Neutrophil (primary cell): ENCODE data around the gene KCNIP3.

ENCODE experiments used
- H3K27ac ChIP-seq: fragments of 200-600 bp; sonication (generic); 2 replicates; pipeline ENCODE4 v1.5.1; 2016; ENCODE audit warnings: mild to moderate bottlenecking, moderate library complexity
- H3K27me3 ChIP-seq: fragments of 200-600 bp; sonication (generic); 2 replicates; pipeline ENCODE4 v1.6.0; 2016; ENCODE audit warnings: mild to moderate bottlenecking
- H3K36me3 ChIP-seq: fragments of 200-600 bp; sonication (generic); 2 replicates; pipeline ENCODE4 v1.5.1; 2017
- H3K4me1 ChIP-seq, 2 experiments: fragments of 200-600 bp in 1 of 2; sonication (generic) in 1 of 2; 1 replicate in 1 of 2; 2 replicates in 1 of 2; pipeline versions ENCODE4 v1.5.1 to v1.6.1; 2013 to 2016; ENCODE audit warnings: low read depth in 1 of 2, low read length in 1 of 2, mild to moderate bottlenecking in 1 of 2, moderate library complexity in 1 of 2; ENCODE audit not compliant: control insufficient read depth in 1 of 2, insufficient read depth in 1 of 2
- H3K4me3 ChIP-seq, 2 experiments: fragments of 200-600 bp in 1 of 2; sonication (generic) in 1 of 2; 1 replicate in 1 of 2; 2 replicates in 1 of 2; pipeline ENCODE4 v1.5.1; 2013 to 2016; ENCODE audit warnings: low read depth in 1 of 2, low read length in 1 of 2, mild to moderate bottlenecking in 1 of 2, moderate library complexity in 1 of 2
- H3K9me3 ChIP-seq: fragments of 200-600 bp; sonication (generic); 2 replicates; pipeline ENCODE4 v1.5.1; 2016
- CTCF ChIP-seq: fragments of 200-600 bp; sonication (generic); IDR thresholded peaks from 2 replicates; pipeline ENCODE4 v1.5.1; 2016; ENCODE audit warnings: antibody characterized with exemption

KCNIP3 gene

GRCh38 chr2:95294579-95295250 is 2.4 kb upstream of the KCNIP3 start:
- peaks cover 18% of the 10 kb centered on the region for H3K27me3 ChIP-seq
- no peak overlapping the region for H3K4me3 ChIP-seq
- H3K27ac ChIP-seq = no peak overlapping the region
- TF ChIP-seq CTCF = no peak
- H3K4me1 ChIP-seq = no peaks in the 10 kb centered on the region
- no peaks in the 10 kb centered on the region for H3K36me3 ChIP-seq
- no peaks in the 10 kb centered on the region for H3K9me3 ChIP-seq

GRCh38 chr2:95295376-95295775 is 1.8 kb upstream of the KCNIP3 start:
- no peaks in the 10 kb centered on the region for H3K4me1 ChIP-seq
- no peak overlapping the region for H3K4me3 ChIP-seq
- TF ChIP-seq CTCF = no peak
- H3K9me3 ChIP-seq = no peaks in the 10 kb centered on the region
- H3K27ac ChIP-seq = no peak overlapping the region
- peaks cover 18% of the 10 kb centered on the region for H3K27me3 ChIP-seq
- H3K36me3 ChIP-seq = no peaks in the 10 kb centered on the region

GRCh38 chr2:95296011-95296410 is 1.1 kb upstream of the KCNIP3 start:
- H3K27ac ChIP-seq = no peak overlapping the region
- no peak for TF ChIP-seq CTCF
- H3K9me3 ChIP-seq = no peaks in the 10 kb centered on the region
- H3K27me3 ChIP-seq = peaks cover 18% of the 10 kb centered on the region
- H3K4me1 ChIP-seq = no peaks in the 10 kb centered on the region
- H3K4me3 ChIP-seq = no peak overlapping the region
- H3K36me3 ChIP-seq = no peaks in the 10 kb centered on the region

- Histone ChIP-seq H3K27me3 (peaks cover 18% of the 10 kb centered on the region), H3K27ac (no peak overlapping the region), H3K9me3 (no peaks in the 10 kb centered on the region), H3K4me3 (no peak overlapping the region), H3K36me3 (no peaks in the 10 kb centered on the region), H3K4me1 (no peaks in the 10 kb centered on the region)
- no peak for TF ChIP-seq CTCF
Observed at GRCh38 chr2:95297639-95298395, 670 bp downstream of the KCNIP3 start.

- no peaks in the 10 kb centered on the region for H3K36me3 ChIP-seq
- TF ChIP-seq CTCF = no peak
- H3K9me3 ChIP-seq = no peaks in the 10 kb centered on the region
- H3K27ac ChIP-seq = no peak overlapping the region
- H3K4me1 ChIP-seq = no peaks in the 10 kb centered on the region
- peaks cover 18% of the 10 kb centered on the region for H3K27me3 ChIP-seq
- H3K4me3 ChIP-seq = no peak overlapping the region
Observed at GRCh38 chr2:95298486-95299111, 1.5 kb downstream of the KCNIP3 start.
